GM10248 (cell line): ENCODE data around the gene AUTS2.

ENCODE experiments used
- CTCF ChIA-PET: fragments of 300-600 bp; sonication (Branson Sonifier 250); formaldehyde crosslinking; extraction: SDS; loops from one replicate; lab custom pipeline; 2021; ENCODE audit warnings: antibody characterized with exemption; lab: Yijun Ruan, JAX
- POLR2A ChIA-PET: fragments of 350-650 bp; sonication (Branson Sonifier 250); formaldehyde crosslinking; extraction: SDS; loops from one replicate; lab custom pipeline; 2020; ENCODE audit warnings: antibody characterized with exemption; lab: Yijun Ruan, JAX
- DNase-seq: peaks from one replicate; pipeline ENCODE4 v3.0.0; 2012; ENCODE audit errors: extremely low spot score
- CTCF ChIP-seq: IDR thresholded peaks from 2 replicates; pipeline ENCODE4 v1.5.1; 2012; ENCODE audit warnings: mild to moderate bottlenecking, low read depth; ENCODE audit errors: extremely low read depth, missing control alignments, control extremely low read depth

AUTS2 gene

DNA sequence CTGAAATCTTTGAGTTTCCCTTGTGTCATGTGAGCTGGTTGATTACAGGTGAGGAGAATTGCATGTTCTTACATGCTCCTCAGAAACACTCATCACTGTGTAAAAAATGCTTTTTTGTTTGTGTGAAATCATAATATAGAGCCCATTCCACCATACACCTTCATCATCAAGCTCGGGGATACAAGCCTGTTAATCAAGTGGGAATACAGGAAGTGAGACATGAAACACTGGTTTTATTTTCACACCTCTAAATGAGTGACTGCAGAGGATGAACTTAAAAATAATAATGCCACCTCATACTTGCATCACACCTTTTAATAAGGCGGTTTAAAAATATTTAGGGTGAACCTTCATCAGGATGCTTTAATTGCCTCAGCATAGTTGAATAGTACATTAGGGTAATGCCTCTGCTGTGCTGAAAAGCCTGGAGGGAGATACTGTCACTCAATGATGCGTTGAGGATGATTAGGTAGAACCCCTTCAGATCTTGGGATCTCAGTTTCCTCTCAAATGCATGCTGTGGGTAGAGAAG lies 164.6 kb downstream of the AUTS2 start:
- POLR2A ChIA-PET, result no interaction called here
- CTCF ChIA-PET, result interaction anchor here (1.8 kb wide), 1 partner anchor 11 kb away, joined by 5 read pairs; no protein-coding TSS in a partner anchor

GRCh38 chr7:69763513-69763912 lies 165.2 kb downstream of the AUTS2 start:
- TF ChIP-seq CTCF, result no peak
- no peak for DNase-seq
- ChIA-PET CTCF (interaction anchor here (1.8 kb wide), 1 partner anchor 10 kb away, joined by 5 read pairs; no protein-coding TSS in a partner anchor), POLR2A (no interaction called here)

More for the DNA sequence above, 164.6 kb downstream of the AUTS2 start:
- no peak for DNase-seq
- TF ChIP-seq CTCF, result no peak

GRCh38 chr7:69764147-69764546 lies 165.9 kb downstream of the AUTS2 start:
- no peak for DNase-seq
- no peak for TF ChIP-seq CTCF
- ChIA-PET CTCF (interaction anchor here (1.8 kb wide), 1 partner anchor 9 kb away, joined by 5 read pairs; no protein-coding TSS in a partner anchor), POLR2A (no interaction called here)

GRCh38 chr7:69764681-69765080 lies 166.4 kb downstream of the AUTS2 start:
- CTCF ChIA-PET, result no interaction called here
- POLR2A ChIA-PET, result no interaction called here
- TF ChIP-seq CTCF, result no peak
- no peak for DNase-seq

DNA sequence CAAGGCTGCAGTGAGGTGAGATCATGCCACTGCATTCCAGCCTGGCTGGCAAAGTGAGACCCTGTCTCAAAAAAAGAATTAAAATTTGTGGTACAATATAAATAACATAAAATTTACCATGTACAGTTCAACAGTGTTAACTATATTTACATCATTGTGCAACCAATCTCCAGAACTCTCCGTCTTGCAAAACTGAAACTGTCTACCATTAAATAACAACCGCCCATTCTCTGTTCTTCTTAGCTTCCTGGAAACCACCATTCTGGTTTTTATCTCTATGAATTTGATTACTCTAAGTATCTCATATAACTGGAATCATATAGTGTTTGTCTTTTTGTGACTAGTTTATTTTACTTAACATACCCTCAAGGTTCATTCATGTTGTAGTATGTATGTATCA lies 167.6 kb downstream of the AUTS2 start:
- POLR2A ChIA-PET, result no interaction called here

DNA sequence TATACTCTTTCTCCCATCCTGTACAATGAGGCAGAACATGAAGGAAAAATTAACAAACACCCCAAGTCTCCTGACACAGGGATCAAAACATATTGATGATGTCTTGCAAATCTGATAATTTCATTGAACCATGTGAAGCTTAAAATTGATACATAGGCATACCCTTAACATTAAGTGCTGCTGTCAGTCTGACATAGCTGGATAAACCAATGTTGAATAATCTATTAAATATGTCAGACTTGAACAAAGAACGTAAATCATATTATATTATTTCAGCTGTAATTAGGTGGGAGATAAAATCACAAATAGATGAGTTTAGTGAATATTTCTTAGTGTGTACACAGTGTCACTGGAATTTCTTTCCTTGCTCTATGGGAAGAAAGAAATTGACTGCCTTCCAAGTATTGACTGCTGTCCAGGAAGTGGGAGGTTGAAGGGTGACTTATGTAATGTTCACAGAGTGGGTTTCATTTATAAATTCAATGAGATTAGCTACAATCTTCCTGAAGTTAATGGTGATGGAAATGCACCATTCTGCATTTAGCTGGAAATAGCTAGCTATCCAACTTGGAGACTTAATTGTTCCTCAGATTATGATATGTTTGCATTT lies 170.8 kb downstream of the AUTS2 start:
- no peak for TF ChIP-seq CTCF
- ChIA-PET CTCF (interaction anchor here (3.0 kb wide), 1 partner anchor 10 kb away, joined by 14 read pairs; no protein-coding TSS in a partner anchor), POLR2A (interaction anchor here (0.6 kb wide), 1 partner anchor 37 kb away, joined by 7 read pairs; no protein-coding TSS in a partner anchor)
- DNase-seq, result no peak

More for the DNA sequence above, 167.6 kb downstream of the AUTS2 start:
- CTCF ChIA-PET, result interaction anchor here (1.4 to 1.7 kb wide), 4 partner anchors 16 to 33 kb away, joined by 3 to 4 read pairs (median 4); no protein-coding TSS in a partner anchor
- TF ChIP-seq CTCF, result no peak
- DNase-seq, result no peak
